Smooth muscle cell (in vitro differentiated cells): Measurements from ENCODE around the gene GZMH. TPM values are rescaled to one million over a fixed set of nuclear protein-coding genes. Genes with fewer than 3 reads are reported as not detected.

Experiments
- DNase-seq: peaks from one replicate; lab custom pipeline; 2025; ENCODE audit not compliant: unreplicated experiment; lab: John Stamatoyannopoulos, UW
- H2AFZ ChIP-seq: fragments of 200-600 bp; sonication (generic); 2 replicates; pipeline ENCODE4 v1.6.0; 2016; ENCODE audit warnings: antibody characterized with exemption, low read depth, mild to moderate bottlenecking
- H3F3A ChIP-seq: fragments of 200-600 bp; sonication (generic); 2 replicates; pipeline ENCODE4 v1.6.0; 2017; ENCODE audit warnings: antibody characterized with exemption, low read depth
- H3K27ac ChIP-seq: fragments of 200-600 bp; sonication (generic); 2 replicates; pipeline ENCODE4 v1.5.1; 2016; ENCODE audit warnings: low read depth, mild to moderate bottlenecking
- H3K27me3 ChIP-seq: fragments of 200-600 bp; sonication (generic); 2 replicates; pipeline ENCODE4 v1.6.1; 2016; ENCODE audit warnings: low read depth, mild to moderate bottlenecking
- H3K36me3 ChIP-seq: fragments of 200-600 bp; sonication (generic); 2 replicates; pipeline ENCODE4 v1.5.1; 2016; ENCODE audit warnings: low read depth
- H3K4me1 ChIP-seq: fragments of 200-600 bp; sonication (generic); 2 replicates; pipeline ENCODE4 v1.5.1; 2016; ENCODE audit warnings: low read depth
- H3K4me2 ChIP-seq: fragments of 200-600 bp; sonication (generic); 2 replicates; pipeline ENCODE4 v1.6.0; 2016; ENCODE audit warnings: mild to moderate bottlenecking
- H3K4me3 ChIP-seq: fragments of 200-600 bp; sonication (generic); 2 replicates; pipeline ENCODE4 v1.5.1; 2016; ENCODE audit warnings: mild to moderate bottlenecking
- H3K79me2 ChIP-seq: fragments of 200-600 bp; sonication (generic); 2 replicates; pipeline ENCODE4 v1.6.0; 2016; ENCODE audit warnings: low read depth, mild to moderate bottlenecking
- H3K9ac ChIP-seq: fragments of 200-600 bp; sonication (generic); 2 replicates; pipeline ENCODE4 v1.6.0; 2016; ENCODE audit warnings: low read depth
- H3K9me3 ChIP-seq: fragments of 200-600 bp; sonication (generic); replicated peaks from 2 replicates; pipeline ENCODE4 v1.5.1; 2016; ENCODE audit warnings: low read depth
- H4K20me1 ChIP-seq: fragments of 200-600 bp; sonication (generic); 2 replicates; pipeline ENCODE4 v1.6.0; 2016; ENCODE audit warnings: low read depth
- CTCF ChIP-seq: fragments of 200-600 bp; sonication (generic); IDR thresholded peaks from 2 replicates; pipeline ENCODE4 v1.5.1; 2017; ENCODE audit warnings: borderline replicate concordance, mild to moderate bottlenecking, antibody characterized with exemption; ENCODE audit not compliant: insufficient read depth, poor library complexity, severe bottlenecking
- WGBS: methylation state at CpG from one replicate; pipeline ENCODE4 v1.1.7; 2016; ENCODE audit warnings: low lambda C conversion rate; 5-methylcytosine and 5-hydroxymethylcytosine counted together
- polyA plus RNA-seq: library from polyadenylated mRNA; unstranded; fragments of >200 nt; fragmentation: Nextera tagmentation; extraction: Ambion mirVana; gene quantifications from 2 replicates; pipeline ENCODE4 v1.2.1, GENCODE V29; 2016
- total RNA-seq: library from RNA; depleted of rRNA; stranded (reverse); fragments of >200 nt; gene quantifications from 2 replicates; pipeline ENCODE4 v1.2.3, GENCODE V29; 2014

The GZMH gene
- total and polyA plus RNA-seq, 2 experiments from 2014 or later: not detected

DNA sequence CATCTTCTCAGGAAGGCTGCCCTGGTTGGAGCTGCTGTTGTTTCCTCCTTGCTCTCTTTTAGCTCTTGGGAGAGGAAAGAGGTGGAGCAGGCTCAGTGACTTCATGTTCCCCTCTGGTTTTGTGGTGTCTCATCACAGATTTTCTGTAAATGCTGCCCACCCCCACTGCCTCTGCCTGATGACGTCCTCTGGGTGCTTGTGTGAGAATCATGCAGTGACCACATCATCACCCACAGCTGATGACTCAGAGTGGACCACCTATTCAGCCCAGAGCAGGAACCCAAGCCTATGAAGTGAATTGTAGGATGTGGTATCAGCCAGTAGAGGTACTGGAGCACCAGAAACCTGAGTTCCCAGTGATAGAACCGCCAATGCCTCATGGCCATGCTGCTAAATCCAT is 24.7 kb upstream of the GZMH start, which contains the start of gene GZMB:
GZMB (minus strand) TSS at position 33 of the 400 bp plus-strand sequence; CDS start at position 3, 30 bp downstream.
- Histone ChIP-seq H3K4me2 (no peak within 1 kb of the TSS), H3K27me3 (no peaks in the 10 kb centered on the region), H3K9me3 (peaks cover 2% of the 10 kb centered on the region), H3K79me2 (no peaks in the 10 kb centered on the region), H4K20me1 (no peaks in the 10 kb centered on the region), H3K27ac (no peak within 1 kb of the TSS), H3K9ac (no peak within 1 kb of the TSS), H3F3A (no peaks in the 10 kb centered on the region), H3K4me3 (no peak within 1 kb of the TSS), H3K36me3 (no peaks in the 10 kb centered on the region), H2AFZ (no peak within 1 kb of the TSS), H3K4me1 (no peaks in the 10 kb centered on the region)
- TF ChIP-seq CTCF: no peak
- 26% methylated on average over 2 of the region's 2 CpGs for WGBS
- DNase-seq: no peak

GRCh38 chr14:24633353-24633752 is 23.9 kb upstream of the GZMH start:
- Histone ChIP-seq H3K36me3 (no peaks in the 10 kb centered on the region), H3F3A (no peaks in the 10 kb centered on the region), H3K4me3 (no peak overlapping the region), H3K4me1 (no peaks in the 10 kb centered on the region), H3K79me2 (no peaks in the 10 kb centered on the region), H3K9ac (no peak overlapping the region), H3K27me3 (no peaks in the 10 kb centered on the region), H3K27ac (no peak overlapping the region), H3K4me2 (no peak overlapping the region), H3K9me3 (peaks cover 2% of the 10 kb centered on the region), H4K20me1 (no peaks in the 10 kb centered on the region), H2AFZ (no peak overlapping the region)
- no peak for TF ChIP-seq CTCF
- DNase-seq: no peak
- WGBS: 82% methylated on average over 1 of the region's 1 CpG

- no peak overlapping the region for H3K27ac ChIP-seq
- H3K79me2 ChIP-seq: no peaks in the 10 kb centered on the region
- no peak overlapping the region for H2AFZ ChIP-seq
- H3K9ac ChIP-seq: no peak overlapping the region
- TF ChIP-seq CTCF: no peak
- no peak overlapping the region for H3K4me2 ChIP-seq
- no peaks in the 10 kb centered on the region for H3K27me3 ChIP-seq
- WGBS: 77% methylated on average over 6 of the region's 6 CpGs
- no peaks in the 10 kb centered on the region for H3K4me1 ChIP-seq
- no peaks in the 10 kb centered on the region for H3F3A ChIP-seq
- H3K9me3 ChIP-seq: peaks cover 2% of the 10 kb centered on the region
- H3K4me3 ChIP-seq: no peak overlapping the region
- no peaks in the 10 kb centered on the region for H4K20me1 ChIP-seq
- no peaks in the 10 kb centered on the region for H3K36me3 ChIP-seq
- DNase-seq: no peak
These were observed 23.3 kb upstream of the GZMH start for GRCh38 chr14:24632761-24633160.

GRCh38 chr14:24632336-24632735 is 22.9 kb upstream of the GZMH start:
- Histone ChIP-seq H3F3A (no peaks in the 10 kb centered on the region), H3K36me3 (no peaks in the 10 kb centered on the region), H3K9ac (no peak overlapping the region), H3K9me3 (peaks cover 2% of the 10 kb centered on the region), H3K27me3 (no peaks in the 10 kb centered on the region), H3K4me3 (no peak overlapping the region), H4K20me1 (no peaks in the 10 kb centered on the region), H3K4me2 (no peak overlapping the region), H2AFZ (no peak overlapping the region), H3K4me1 (no peaks in the 10 kb centered on the region), H3K79me2 (no peaks in the 10 kb centered on the region), H3K27ac (no peak overlapping the region)
- 61% methylated on average over 4 of the region's 4 CpGs for WGBS
- TF ChIP-seq CTCF: no peak
- no peak for DNase-seq
